ENCODE measurements around the gene EGFL7.

The EGFL7 gene

DNA sequence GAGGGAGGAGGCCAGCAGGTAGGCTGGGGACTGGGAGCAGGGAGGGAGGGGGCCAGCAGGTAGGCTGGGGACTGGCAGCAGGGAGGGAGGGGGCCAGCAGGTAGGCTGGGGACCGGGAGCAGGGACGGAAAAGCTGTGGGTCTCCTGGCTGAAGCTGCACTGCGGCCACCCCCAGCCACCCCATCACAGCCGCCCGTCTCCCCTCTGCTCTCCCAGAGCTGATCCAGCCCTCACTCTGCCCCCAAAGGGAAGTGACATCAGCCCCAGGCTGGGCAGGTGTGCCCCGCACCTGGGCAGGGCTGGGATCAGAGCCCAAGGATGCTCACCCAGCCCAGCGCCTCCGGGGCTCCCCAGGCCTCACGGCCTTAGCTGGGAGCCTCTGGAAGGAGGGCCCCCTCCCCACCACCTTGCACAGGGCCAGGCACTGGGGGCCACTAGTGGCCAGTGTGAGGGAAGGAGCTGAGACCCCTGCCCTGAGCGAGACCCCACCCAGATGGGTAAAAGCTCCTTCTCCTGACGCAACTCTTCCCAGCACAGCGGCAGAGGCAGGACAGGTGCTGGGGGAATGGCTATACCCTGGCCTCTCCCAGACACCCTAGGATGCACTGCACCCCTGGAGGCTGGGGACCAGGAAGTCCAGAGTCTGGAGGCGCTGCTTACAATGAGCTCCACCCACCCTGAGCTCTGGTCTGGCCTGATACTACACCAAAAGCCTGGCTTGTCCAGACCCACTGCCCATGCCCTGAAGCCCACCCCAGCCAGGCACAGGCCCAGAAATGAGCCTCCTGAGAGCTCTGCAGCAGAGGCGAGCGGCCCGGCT lies 13.0 kb downstream of the EGFL7 start:
- H3K27me3 ChIP-seq (ENCODE audit: control insufficient read depth, insufficient read depth, low read length) = peaks cover 5% of the 10 kb centered on the region
- no peak overlapping the region for H3K9ac ChIP-seq (ENCODE audit: low read length)
- H3K4me3 ChIP-seq (ENCODE audit: low read length) = no peak overlapping the region
- no peaks in the 10 kb centered on the region for H3K36me3 ChIP-seq (ENCODE audit: control insufficient read depth, insufficient read depth, low read length)
- peaks cover 17% of the 10 kb centered on the region for H3K4me1 ChIP-seq (ENCODE audit: control insufficient read depth, insufficient read depth, low read length)
- no peaks in the 10 kb centered on the region for H3K9me3 ChIP-seq (ENCODE audit: control insufficient read depth, low read length)

DNA sequence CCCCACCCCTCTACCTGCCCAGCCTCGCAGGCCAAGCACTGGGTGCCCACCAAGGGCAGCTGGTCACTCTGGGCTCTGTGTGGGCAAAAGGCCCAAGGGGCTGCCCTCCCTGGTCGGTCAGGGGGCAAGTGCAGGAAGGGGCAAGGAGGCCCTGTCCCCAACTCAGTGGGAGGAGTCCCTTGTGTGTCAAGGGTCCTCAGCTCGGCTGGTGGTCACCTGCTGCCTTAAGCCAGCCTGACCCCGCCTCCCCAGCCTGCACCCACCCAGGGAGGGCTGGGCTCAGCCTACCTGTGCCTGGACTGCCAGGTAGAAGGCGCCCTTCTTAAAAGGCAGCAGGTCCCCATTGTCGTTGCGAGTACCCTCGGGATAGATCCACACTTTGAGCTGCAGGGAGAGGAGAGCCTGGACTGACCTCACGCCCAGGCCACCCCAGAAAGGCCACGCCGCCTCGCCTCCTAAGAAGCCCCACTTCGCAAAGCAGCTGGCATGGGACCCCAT lies 13.6 kb downstream of the EGFL7 start:
- H3K27me3 ChIP-seq (ENCODE audit: control insufficient read depth, insufficient read depth, low read length) = no peaks in the 10 kb centered on the region
- no peak overlapping the region for H3K4me3 ChIP-seq (ENCODE audit: low read length)
- H3K9me3 ChIP-seq (ENCODE audit: control insufficient read depth, low read length) = no peaks in the 10 kb centered on the region
- H3K4me1 ChIP-seq (ENCODE audit: control insufficient read depth, insufficient read depth, low read length) = peaks cover 17% of the 10 kb centered on the region
- no peak overlapping the region for H3K9ac ChIP-seq (ENCODE audit: low read length)
- H3K36me3 ChIP-seq (ENCODE audit: control insufficient read depth, insufficient read depth, low read length) = no peaks in the 10 kb centered on the region

DNA sequence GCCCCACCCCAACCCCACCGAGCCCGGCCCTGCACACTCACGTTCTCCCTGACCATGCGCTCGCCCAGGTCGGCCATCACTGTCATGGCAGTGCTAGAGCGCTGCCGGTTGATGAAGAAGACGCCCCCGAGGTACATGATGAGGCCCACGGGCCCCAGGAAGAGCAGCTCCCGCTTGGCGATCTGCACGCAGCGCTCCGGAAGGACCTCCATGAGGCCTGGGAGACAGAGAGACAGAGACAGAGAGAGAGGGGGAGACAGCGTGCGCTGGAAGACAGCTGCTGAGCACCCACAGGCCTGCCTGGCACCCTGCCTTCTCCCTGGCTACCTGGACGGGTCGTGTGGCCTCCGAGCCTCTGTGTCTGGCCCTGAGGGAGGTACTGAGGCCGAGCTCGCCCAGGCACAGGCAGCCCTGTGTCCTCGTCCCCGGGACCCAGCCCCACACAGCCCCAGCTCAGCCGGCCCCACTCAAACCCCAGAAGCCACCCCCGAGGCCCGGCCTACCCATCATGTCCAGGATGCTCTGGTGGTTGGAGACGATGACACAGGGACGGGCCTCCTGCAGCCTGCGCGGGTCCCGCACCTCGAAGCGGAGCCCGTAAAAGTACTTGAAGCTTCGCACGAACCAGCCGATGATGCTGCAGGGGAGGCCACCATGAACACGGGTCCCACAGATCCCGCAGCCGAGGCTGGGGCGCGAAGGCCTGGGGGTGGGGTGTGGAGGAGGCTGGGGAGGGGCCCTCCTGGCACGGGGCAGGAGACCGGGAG lies 14.4 kb downstream of the EGFL7 start:
- no peaks in the 10 kb centered on the region for H3K36me3 ChIP-seq (ENCODE audit: control insufficient read depth, insufficient read depth, low read length)
- no peaks in the 10 kb centered on the region for H3K9me3 ChIP-seq (ENCODE audit: control insufficient read depth, low read length)
- peaks cover 11% of the 10 kb centered on the region for H3K4me1 ChIP-seq (ENCODE audit: control insufficient read depth, insufficient read depth, low read length)

DNA sequence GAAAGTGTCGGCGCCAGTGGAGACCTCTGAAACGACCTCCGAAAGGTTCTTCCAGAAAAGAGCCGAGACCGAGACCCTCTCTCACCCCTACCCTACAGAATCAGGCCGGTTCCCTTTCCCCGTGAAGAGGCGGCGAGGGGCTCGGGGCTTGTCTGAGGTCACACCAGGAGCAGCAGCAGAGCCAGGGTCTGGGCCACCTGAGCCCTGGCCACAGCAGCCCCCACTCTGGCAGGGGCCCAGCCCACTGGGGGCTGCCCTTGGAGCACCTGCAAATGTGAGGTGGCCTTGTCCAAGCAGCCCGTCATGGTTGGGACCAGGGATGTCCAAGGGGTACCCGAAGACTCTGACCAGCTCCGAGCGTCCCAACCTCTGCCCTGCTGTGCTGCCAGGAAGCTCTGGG lies 15.3 kb downstream of the EGFL7 start:
- Histone ChIP-seq H3K9ac (ENCODE audit: low read length) (no peak overlapping the region), H3K27me3 (ENCODE audit: control insufficient read depth, insufficient read depth, low read length) (no peaks in the 10 kb centered on the region), H3K4me1 (ENCODE audit: control insufficient read depth, insufficient read depth, low read length) (peaks cover 11% of the 10 kb centered on the region), H3K36me3 (ENCODE audit: control insufficient read depth, insufficient read depth, low read length) (no peaks in the 10 kb centered on the region), H3K9me3 (ENCODE audit: control insufficient read depth, low read length) (no peaks in the 10 kb centered on the region), H3K4me3 (ENCODE audit: low read length) (no peak overlapping the region)

More for the DNA sequence above, 14.4 kb downstream of the EGFL7 start:
- Histone ChIP-seq H3K27me3 (ENCODE audit: control insufficient read depth, insufficient read depth, low read length) (no peaks in the 10 kb centered on the region), H3K4me3 (ENCODE audit: low read length) (no peak overlapping the region), H3K9ac (ENCODE audit: low read length) (no peak overlapping the region)

DNA sequence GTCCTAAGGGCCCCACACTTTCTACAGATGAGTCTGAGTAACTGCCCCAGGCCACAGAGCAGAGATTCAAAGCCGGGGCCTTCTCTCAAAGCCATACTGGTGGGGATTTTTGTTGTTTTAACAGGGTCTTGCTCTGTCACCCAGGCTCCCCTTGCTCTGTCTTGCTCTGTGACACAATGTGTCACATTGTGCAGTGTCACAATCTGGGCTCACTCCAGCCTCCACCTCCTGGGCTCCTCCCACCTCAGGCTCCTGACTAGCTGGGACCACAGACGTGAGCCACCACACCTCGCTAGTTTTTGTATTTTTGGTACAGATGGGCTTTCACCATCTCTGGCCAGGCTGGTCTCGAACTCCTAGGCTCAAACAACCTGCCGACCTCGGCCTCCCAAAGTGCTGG lies 15.9 kb downstream of the EGFL7 start:
- Histone ChIP-seq H3K4me1 (ENCODE audit: control insufficient read depth, insufficient read depth, low read length) (peaks cover 11% of the 10 kb centered on the region), H3K9me3 (ENCODE audit: control insufficient read depth, low read length) (no peaks in the 10 kb centered on the region), H3K4me3 (ENCODE audit: low read length) (no peak overlapping the region), H3K36me3 (ENCODE audit: control insufficient read depth, insufficient read depth, low read length) (no peaks in the 10 kb centered on the region), H3K27me3 (ENCODE audit: control insufficient read depth, insufficient read depth, low read length) (no peaks in the 10 kb centered on the region), H3K9ac (ENCODE audit: low read length) (no peak overlapping the region)

DNA sequence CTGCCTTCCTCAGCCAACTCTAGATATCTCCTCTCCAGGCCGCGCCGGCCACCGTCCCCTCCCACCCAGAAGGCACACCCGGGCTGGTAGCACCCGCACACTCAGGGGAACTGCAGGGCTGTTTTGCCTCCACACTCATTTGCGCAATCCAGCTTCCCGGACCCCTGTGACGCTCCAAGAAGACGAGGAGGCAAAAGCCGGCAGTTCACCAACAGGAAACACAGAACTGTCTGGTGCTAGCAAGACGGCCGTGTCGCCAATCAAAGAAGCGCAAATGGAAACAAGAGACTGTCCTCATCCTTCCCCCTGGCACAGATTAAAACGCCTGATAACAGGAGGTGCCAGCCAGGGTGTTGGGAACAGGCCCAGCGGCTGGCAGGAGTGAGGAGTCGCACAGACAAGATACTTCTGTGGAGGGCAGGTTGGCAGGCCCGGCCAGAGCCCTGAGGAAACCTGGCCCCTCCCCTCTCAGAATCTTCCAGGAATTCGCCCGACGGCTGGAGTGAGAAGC lies 16.8 kb downstream of the EGFL7 start:
- no peak overlapping the region for H3K9ac ChIP-seq (ENCODE audit: low read length)
- peaks cover 12% of the 10 kb centered on the region for H3K4me1 ChIP-seq (ENCODE audit: control insufficient read depth, insufficient read depth, low read length)
- H3K9me3 ChIP-seq (ENCODE audit: control insufficient read depth, low read length) = no peaks in the 10 kb centered on the region
- no peaks in the 10 kb centered on the region for H3K27me3 ChIP-seq (ENCODE audit: control insufficient read depth, insufficient read depth, low read length)
- no peaks in the 10 kb centered on the region for H3K36me3 ChIP-seq (ENCODE audit: control insufficient read depth, insufficient read depth, low read length)
- no peak overlapping the region for H3K4me3 ChIP-seq (ENCODE audit: low read length)

DNA sequence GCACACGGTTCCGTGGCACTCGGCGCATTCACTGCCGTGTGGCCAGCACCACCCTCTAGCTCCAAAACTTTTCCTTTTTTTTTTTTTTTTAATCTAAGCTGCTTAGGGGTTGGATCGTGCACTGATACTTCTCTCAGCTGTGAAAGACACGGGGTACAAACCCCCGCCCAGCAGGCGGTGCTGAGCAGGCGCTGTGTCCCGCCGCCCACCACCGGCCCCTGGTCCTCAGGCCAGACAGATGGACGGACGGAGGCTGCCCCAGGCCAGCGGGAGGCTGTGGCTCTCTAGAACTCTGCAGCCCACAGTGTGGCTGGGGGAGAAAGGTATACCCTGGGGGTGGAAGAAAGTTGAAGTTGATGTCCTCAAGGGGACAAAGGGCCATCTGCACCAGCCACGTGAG lies 18.3 kb downstream of the EGFL7 start:
- no peaks in the 10 kb centered on the region for H3K36me3 ChIP-seq (ENCODE audit: control insufficient read depth, insufficient read depth, low read length)
- no peak overlapping the region for H3K4me3 ChIP-seq (ENCODE audit: low read length)
- H3K9ac ChIP-seq (ENCODE audit: low read length) = no peak overlapping the region
- no peaks in the 10 kb centered on the region for H3K9me3 ChIP-seq (ENCODE audit: control insufficient read depth, low read length)
- peaks cover 22% of the 10 kb centered on the region for H3K4me1 ChIP-seq (ENCODE audit: control insufficient read depth, insufficient read depth, low read length)
- no peaks in the 10 kb centered on the region for H3K27me3 ChIP-seq (ENCODE audit: control insufficient read depth, insufficient read depth, low read length)

DNA sequence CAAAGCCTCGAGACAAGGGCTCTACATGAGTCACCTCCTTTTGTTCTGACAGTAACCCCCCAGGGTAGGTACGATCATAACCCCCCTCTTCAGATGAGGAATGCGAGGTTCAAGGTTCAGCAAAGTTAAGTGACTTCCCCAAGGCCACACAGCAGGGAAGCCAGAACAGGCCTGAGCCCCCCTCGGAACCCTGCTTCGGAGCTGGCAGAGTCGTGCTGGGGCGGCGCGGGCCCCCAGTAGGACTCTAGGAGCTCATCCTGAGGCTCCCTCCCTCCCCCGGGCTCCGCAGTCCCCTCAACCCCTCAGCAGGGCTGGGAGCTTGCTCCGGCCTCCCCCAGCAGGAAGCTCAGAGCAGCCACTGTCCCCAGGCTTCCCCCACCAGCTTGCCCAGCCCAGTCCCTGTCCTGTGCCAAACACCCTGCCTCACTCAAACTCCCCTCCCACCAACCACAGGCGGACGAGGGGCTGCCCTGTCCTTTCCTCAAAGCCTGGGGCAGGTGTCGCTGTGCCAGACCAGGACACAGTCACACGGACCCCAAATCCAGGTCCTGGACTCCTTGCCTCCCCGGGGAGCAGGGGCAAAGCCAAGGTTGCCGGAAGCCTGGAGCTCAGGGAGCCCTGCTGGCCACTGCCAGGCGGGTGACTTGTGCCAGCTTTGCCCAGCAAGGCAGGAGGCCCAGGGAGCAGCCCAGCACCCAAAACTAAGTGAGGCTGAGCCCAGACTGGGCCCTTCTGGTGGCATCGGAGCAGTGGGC lies 19.4 kb downstream of the EGFL7 start:
- Histone ChIP-seq H3K9ac (ENCODE audit: low read length) (no peak overlapping the region), H3K9me3 (ENCODE audit: control insufficient read depth, low read length) (no peaks in the 10 kb centered on the region), H3K27me3 (ENCODE audit: control insufficient read depth, insufficient read depth, low read length) (no peaks in the 10 kb centered on the region), H3K4me3 (ENCODE audit: low read length) (no peak overlapping the region), H3K4me1 (ENCODE audit: control insufficient read depth, insufficient read depth, low read length) (peaks cover 19% of the 10 kb centered on the region), H3K36me3 (ENCODE audit: control insufficient read depth, insufficient read depth, low read length) (no peaks in the 10 kb centered on the region)

DNA sequence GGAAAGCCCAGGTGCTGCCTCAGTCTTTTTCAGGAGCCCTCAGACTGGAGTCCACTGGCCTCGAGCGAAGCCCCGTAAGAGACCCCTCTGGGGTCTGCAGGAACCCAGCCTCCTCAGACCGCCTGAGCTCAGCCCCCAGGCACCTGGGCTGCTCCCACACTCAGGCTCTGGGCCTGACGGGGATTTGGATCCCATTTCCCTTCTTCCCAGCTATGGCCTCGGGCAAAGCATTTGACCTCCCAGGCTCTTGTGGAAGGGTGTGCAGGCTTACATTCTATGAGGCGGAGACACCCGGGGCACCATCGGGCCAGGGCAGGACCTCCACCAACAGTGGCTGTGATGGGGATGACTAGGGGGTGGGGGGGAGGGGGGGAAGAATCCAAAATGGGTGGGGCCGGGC lies 20.0 kb downstream of the EGFL7 start:
- Histone ChIP-seq H3K4me3 (ENCODE audit: low read length) (no peak overlapping the region), H3K36me3 (ENCODE audit: control insufficient read depth, insufficient read depth, low read length) (no peaks in the 10 kb centered on the region), H3K4me1 (ENCODE audit: control insufficient read depth, insufficient read depth, low read length) (peaks cover 21% of the 10 kb centered on the region), H3K9ac (ENCODE audit: low read length) (no peak overlapping the region), H3K27me3 (ENCODE audit: control insufficient read depth, insufficient read depth, low read length) (no peaks in the 10 kb centered on the region), H3K9me3 (ENCODE audit: control insufficient read depth, low read length) (no peaks in the 10 kb centered on the region)

DNA sequence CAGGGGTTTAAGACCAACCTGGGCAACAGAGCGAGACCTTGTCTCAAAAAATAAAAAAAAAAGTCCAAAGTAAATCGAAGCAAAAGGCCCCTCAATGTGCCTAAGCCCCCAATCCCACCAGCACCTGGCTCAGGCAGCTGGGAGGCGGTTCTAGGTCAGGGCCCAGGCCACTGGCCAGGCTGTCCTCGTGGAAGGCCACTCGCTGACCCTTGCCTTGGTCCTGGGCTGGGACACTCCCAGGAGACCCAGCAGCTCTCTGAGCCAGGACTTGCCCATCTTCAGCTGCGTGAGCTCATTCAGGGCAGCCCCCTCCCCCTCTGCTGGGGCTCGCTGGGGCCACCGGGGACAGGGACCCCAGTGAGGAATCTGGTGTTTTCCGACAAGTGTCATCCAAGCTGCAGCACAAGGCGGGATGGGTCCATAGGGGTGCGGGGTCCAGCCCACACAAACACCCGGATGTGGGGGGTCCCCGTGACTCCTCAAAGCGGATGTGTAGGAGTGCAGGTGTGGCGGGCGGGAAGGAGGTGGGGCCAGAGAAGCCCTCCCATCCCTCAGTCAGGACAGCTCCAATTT lies 20.5 kb downstream of the EGFL7 start:
- no peak overlapping the region for H3K4me3 ChIP-seq (ENCODE audit: low read length)
- H3K36me3 ChIP-seq (ENCODE audit: control insufficient read depth, insufficient read depth, low read length) = no peaks in the 10 kb centered on the region
- peaks cover 26% of the 10 kb centered on the region for H3K4me1 ChIP-seq (ENCODE audit: control insufficient read depth, insufficient read depth, low read length)
- H3K9ac ChIP-seq (ENCODE audit: low read length) = no peak overlapping the region
- H3K9me3 ChIP-seq (ENCODE audit: control insufficient read depth, low read length) = no peaks in the 10 kb centered on the region
- H3K27me3 ChIP-seq (ENCODE audit: control insufficient read depth, insufficient read depth, low read length) = no peaks in the 10 kb centered on the region

DNA sequence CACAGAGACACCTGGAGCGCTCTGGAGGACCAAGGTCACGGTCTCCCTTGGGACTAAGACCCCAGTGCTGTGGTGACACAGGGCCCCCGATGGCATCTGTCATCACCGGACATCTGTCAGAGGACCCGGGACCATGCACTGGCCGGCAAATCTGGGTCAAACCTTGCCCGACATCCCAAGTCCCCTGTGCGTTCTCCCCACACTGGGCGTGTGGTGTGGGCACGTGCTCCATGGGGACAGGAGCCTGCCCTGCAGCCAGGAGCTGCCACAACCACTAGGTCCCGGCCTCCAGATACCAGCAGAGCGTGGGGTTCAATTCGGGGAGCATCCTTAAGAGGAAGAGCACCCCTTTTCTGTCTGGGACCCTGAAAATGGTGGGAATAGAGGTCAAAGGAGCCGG lies 21.0 kb downstream of the EGFL7 start:
- H3K4me1 ChIP-seq (ENCODE audit: control insufficient read depth, insufficient read depth, low read length) = peaks cover 31% of the 10 kb centered on the region
- no peak overlapping the region for H3K9ac ChIP-seq (ENCODE audit: low read length)
- no peaks in the 10 kb centered on the region for H3K36me3 ChIP-seq (ENCODE audit: control insufficient read depth, insufficient read depth, low read length)
- no peak overlapping the region for H3K4me3 ChIP-seq (ENCODE audit: low read length)
- no peaks in the 10 kb centered on the region for H3K9me3 ChIP-seq (ENCODE audit: control insufficient read depth, low read length)
- H3K27me3 ChIP-seq (ENCODE audit: control insufficient read depth, insufficient read depth, low read length) = no peaks in the 10 kb centered on the region

All from mucosa of stomach (tissue), 1 donor.